Cortex of kidney (tissue), 1 donor: Measurements from ENCODE around the gene EXOC6B.

Experiments used
- DNase-seq: peaks from one replicate; lab custom pipeline; 2025; lab: John Stamatoyannopoulos, UW

EXOC6B gene

GRCh38 chr2:72828840-72829507, 3.1 kb upstream of the EXOC6B start:
- no peak for DNase-seq

- no peak for DNase-seq
Measured at GRCh38 chr2:72827966-72828646, 2.3 kb upstream of the EXOC6B start.

DNA sequence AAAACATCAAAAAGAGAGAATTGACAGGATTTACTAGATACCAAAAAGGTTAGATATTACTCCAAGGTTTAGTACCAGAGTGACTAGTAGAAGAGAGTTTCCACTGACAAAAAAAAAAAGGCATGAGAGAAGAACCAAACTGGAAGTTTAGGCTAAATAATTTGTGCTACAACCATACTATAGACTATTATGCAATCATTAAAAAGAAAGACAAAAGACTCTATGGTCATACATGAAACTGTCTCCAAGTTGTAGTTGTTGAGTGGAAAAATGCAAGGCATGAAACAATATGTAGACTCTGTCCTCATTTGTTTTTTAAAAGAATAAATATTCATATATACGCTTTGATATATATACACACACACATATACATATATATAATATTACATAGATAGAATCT, 1.7 kb upstream of the EXOC6B start:
- no peak for DNase-seq

- DNase-seq, result no peak
Measured at GRCh38 chr2:72826156-72826477, 284 bp upstream of the EXOC6B start.

GRCh38 chr2:72824224-72824842, 1.5 kb downstream of the EXOC6B start:
- no peak for DNase-seq

DNA sequence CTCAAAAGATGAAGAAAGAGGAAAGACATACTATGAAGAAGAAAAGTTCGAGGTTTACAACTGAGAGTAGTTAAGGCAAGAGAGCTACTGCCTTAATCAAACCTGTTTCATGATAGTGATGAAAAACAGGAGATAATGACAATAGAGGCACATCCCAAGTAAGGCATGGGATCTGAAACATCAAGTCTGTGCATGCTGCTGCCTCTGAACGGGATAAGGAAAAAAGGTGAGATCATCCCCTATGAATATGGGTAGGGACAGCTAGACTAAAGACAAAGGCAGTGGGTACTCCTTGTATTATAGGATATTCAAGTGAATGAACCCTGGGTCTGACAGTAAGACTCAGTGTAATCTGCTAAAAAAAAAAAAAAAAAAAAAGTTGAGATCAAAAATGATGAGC, 3.0 kb downstream of the EXOC6B start:
- DNase-seq, result no peak

DNA sequence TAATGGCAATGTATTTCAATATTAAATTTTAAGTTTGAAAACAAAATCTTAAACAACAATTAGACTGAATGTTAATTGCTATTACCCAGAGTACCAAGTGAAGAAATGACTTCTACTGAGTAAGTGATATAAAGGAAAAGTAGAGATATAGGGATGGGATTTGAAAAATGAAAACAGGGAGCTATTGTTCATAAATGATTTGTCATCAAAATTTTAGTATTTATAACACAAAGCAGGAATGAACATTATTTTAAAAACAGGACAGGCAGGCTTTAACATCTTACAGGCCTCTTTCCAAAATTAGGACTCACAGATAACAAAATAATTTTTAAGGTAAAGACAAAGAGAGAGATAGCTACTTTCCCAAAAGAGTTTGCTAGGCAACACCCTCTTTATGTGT, 3.9 kb downstream of the EXOC6B start:
- no peak for DNase-seq

- DNase-seq, result no peak
Measured at GRCh38 chr2:72821118-72821517, 4.7 kb downstream of the EXOC6B start.

GRCh38 chr2:72819501-72819900, 6.3 kb downstream of the EXOC6B start:
- no peak for DNase-seq

DNA sequence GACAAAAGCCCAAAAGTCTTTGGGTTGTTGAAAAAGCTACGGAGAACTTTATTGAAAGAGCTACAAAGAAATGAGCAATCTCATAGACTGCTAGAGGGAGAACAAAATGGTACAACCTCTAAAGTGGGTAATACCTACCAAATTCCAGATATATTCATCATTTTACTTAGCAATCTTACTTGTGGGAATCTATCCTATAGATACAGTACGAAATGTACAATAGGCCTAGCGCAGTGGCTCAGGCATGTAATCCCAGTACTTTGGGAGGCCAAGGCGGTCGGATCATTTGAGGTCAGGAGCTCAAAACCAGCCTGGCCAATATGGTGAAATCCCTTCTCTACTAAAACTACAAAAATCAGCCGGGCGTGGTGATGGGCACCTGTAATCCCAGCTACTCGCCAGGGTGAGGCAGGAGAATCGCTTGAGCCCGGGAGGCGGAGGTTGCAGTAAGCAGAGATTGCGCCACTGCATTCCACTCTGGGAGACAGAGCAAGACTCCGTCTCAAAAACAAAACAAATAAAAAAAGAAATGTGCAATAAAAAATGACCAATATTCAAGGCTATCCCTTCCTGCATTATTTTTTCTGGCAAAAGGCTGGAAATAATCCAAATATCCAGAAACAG, 10.1 kb downstream of the EXOC6B start:
- DNase-seq, result no peak

DNA sequence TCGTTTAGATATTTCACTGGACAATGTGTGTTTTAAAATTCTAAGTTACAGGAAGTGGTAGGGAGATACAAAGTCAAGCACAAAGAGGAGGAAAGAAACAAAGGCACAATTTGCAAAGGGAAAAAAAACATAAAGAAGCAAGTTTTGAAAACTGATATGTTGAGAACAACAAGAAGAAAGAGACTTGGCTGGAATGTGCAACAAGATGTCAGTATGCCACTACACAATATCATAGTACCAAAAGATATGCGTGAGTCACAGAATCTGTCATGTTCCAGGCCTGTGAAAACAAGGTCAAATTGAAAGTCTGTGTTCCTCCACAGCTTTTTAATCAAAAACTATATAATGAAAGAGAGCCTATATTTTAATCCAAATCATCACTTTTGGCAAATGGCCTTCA, 12.0 kb downstream of the EXOC6B start:
- DNase-seq, result no peak

DNA sequence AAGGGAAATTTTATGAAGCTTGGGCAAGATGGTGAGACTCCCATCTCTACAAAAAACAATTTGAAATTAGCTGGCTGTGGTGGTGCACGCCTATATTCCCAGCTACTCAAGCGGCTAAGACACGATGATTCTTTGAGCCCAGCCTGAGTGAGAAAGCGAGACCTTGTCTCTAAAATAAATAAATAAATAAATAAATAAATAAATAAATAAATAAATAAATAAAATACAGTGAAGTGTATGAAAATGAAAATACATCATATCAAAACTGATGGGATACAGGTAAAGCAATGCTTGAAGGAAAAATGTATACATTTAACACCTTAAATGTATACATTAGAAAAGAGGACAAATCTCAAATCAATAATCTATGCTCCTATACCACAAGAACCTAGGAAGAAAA, 15.7 kb downstream of the EXOC6B start:
- no peak for DNase-seq

- no peak for DNase-seq
Measured at GRCh38 chr2:72809095-72809494, 16.7 kb downstream of the EXOC6B start.

- no peak for DNase-seq
Measured at GRCh38 chr2:72806280-72806945, 19.4 kb downstream of the EXOC6B start.

DNA sequence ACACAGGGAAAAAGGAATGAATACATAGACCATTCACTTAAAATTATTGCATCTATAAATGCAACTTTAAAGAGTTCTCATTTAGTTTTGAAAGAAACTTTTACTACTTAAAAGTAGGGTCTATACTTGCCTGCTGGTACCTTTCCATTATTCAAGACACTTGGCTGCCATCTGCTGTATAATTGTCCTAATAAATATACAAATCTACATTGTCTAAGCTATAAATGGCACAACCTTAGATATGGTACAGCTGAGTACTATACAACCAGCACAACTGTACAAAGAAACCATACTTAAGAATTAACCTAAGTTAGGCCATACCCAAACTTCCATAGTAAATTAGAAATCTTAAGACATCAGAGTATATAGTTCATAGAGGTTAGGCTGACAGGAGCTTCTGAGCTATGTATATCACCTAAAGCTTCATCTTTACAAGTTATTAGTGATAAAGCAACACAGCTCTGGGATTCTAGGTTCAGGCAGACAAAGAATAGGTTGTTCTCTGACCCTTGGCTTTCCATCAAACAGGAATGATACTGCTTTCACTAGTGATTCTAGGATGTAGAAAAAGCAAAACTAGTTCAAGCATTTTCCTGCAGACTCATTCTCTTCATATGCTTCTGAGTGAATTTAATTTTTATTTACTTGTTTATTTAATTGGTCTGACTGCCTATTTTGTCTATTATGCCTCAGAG, 22.1 kb downstream of the EXOC6B start:
- DNase-seq, result no peak

DNA sequence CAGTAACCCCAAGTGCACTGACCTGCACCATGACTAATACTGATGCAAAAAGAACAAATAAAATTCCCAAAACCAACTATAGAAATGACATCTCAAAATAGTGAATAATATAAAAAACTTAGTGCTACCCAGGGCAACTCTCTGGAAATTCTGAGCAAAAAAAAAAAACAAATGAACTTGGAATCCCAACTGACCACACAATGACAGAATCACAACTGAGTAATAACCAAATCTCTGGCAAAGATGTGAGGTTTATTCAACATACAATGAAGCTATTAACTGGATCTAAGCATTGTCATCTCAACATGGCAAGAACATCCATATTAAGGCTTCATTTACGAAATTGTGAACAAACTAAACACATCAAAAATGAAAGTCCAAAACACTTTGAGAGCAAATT, 22.7 kb downstream of the EXOC6B start:
- DNase-seq, result no peak

DNA sequence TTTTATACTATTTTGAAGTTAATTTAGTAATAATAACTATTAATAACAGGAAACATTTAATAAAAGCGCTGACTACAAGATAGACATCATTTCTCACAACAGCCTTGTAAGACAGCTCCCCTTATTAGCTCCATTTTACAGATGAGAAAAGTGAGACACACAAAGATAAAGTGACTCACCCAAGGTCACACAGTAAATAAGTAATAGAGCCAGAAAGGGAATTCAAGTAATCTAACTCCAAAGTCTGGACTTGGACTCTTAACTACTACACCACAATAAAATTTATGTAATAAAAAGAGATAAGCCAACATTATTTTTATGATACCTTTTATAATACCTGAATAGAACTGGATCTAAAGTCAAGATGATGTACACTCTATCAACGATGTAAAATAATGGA, 25.3 kb downstream of the EXOC6B start:
- no peak for DNase-seq

DNA sequence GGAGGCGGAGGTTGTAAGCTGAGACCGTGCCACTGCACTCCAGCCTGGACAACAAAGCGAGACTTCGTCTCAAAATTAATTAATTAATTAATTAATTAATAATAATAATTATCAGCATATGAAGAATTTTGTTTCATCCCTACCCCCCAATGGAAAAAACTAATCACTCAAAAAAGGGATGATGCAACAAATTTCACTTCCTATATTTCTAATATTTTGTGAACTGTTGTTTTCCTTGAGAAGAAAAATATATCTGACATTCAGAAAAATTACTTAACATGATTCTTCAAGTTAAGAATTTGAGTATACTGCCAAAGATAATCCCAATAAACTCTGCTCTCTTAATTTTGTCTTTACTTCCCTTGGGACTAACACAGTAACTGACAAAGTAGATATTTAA, 28.1 kb downstream of the EXOC6B start:
- DNase-seq, result no peak

GRCh38 chr2:72796766-72797165, 29.1 kb downstream of the EXOC6B start:
- DNase-seq, result no peak

DNA sequence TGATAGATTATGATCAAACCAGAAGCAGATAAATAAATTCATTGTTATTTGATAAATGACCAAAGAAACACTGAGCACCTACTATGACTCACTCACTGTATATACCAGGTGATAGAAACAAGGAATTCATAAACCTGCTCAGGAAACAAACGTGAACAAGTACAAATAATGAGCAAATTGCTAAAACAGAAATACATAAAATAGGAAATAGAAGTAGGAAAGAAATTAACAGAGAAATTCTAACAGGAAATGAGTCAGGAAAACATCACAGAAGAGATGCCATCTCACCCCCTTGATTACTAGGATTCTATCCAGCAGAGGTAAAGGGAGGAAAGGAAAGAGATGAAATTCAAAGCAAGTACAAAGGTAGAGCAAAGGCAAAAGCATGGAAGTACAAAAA, 31.3 kb downstream of the EXOC6B start:
- no peak for DNase-seq

DNA sequence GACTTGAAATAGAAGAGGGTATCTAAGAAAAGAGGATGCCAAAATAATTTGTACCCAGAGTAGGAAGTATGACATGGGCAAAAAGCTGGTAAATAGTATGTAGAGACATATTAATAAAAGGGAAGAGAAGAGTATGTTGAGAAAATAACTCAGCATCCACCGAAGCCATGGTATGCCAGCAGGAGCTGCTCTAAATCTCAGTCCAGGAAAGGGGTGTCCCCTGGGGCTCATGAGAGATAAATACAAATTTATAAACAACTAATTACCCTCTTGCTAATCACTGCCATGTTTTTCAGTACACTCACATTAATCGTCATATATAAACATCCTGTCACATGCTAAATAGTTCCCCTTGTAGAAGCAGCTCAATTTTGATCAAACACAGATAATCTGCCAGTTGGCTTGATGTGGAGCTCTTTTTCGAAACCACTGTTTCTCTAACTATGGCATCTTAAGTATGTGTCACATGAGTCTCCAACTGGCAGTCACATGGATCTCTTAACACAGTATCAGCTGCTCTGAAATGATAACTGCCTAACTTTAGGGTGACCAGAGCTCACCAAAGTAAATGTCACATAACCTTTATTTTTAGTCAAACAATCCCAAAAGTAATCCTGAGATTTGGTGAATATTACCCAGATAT, 31.9 kb downstream of the EXOC6B start:
- DNase-seq, result no peak

DNA sequence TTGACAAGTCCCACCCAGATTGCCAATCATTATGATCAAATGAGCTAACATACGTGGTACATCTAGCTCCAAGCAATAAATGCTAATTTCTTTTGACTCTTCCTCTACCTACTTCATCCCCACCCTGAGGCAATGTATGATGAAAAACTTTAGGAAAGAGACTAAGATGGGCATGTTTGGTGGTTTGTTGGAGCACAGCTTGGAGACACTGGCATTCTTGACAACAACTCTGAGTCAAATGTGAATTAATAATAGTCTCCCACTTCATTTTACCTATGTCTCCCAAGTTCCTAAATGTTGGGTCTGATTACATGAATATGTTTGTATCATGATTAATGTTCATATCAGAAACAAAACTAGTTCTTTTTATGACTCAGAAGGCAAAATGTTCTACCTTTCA, 36.6 kb downstream of the EXOC6B start:
- DNase-seq, result no peak
